GM18520 (cell line): ENCODE measurements around the gene SFXN3.

ENCODE experiments used
- ATAC-seq: cut with Tn5 transposase; IDR thresholded peaks from one replicate; pipeline ENCODE4 v1.9.1; 2021; ENCODE audit not compliant: unreplicated experiment

Gene SFXN3

DNA sequence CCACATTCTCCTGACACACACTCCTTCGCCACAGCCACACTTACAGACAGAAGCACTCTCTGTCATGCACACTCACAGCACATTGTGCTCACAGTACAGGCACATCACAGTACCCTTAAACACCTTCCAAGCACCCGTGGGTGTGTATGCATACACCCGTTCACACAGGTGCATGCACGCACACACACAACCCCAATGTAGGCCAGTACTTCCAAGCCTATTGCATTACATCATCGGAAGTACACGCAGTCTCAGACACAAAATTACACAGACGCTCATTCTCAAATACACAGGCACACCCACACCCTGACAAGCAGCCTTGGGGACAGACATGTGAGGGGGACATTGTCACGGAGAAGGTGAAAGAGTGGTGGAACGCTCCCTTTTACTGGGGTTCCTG lies 41.9 kb downstream of the SFXN3 start:
- ATAC-seq = no peak

DNA sequence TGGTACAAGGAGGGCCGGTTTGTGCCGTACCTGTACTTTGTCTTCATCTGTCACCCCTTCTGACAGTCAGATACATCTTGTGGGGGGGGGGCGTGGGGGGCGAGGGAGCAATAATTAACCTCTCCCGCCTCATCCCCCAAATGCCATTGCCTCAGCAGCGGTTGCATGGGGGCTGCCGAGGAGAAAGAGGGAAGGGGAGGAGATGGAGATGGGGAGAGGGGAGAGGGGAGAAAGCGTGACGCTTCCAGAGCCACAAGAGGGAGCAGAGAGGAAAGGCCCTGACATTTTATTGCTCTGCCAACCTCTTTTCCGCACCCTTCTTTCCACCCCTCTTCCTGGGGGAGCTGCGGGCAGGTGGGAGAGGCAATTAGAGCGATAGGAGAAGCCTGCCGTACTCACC lies 42.6 kb downstream of the SFXN3 start:
- no peak for ATAC-seq

DNA sequence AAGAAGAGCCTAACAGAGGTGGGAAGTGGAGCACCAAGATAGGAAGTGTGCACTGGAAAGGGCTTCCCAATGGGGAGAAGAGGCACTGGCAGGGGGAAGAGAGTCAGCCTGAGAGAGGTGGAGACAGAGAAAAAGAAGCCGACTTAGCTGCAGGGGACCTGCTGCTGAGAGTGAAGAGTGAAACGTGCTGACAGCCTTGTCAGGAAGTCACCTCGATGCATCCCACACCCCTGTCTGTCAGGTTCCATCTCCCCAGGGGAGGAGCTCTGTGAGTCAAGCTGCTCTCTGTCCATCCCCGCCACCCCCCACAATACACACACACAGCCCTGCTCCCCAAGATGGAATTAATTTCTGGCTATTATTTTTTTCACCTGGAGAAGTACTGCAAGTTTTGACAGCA lies 44.7 kb downstream of the SFXN3 start:
- no peak for ATAC-seq

DNA sequence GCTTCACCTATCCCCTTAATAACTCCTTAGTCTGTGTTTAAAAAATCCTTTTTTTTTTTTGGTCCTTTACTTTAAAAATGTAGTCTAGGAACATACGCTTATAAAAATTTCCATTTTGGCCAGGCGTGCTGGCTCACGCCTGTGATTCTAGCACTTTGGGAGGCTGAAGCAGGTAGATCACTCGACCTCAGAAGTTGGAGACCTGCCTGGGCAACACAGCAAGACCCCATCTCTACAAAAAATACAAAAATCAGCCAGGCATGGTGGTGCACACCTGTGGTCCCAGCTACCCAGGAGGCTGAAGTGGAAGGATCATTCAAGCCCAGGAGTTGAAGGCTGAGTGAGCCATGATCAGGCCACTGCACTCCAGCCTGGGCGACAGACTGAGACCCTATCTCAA lies 45.6 kb downstream of the SFXN3 start:
- no peak for ATAC-seq

DNA sequence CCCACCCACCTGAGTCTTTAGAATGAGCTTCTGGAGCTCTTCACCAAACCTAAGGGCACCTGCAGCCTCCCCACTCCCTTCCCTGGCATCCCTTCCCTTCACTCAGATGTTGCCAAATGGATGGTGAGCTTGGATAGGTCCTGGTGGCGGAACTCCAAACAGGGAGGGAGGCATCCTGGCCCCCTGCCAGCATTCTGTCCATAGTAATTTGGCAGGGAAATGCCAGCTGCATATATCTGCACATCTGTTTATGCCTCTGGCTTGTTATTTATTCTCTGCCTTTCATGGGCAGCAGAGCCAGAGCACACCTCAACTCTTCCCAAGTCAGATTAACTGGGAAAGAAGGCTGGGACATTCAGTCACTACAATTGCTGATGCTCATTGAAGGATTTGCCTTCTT lies 48.8 kb downstream of the SFXN3 start:
- ATAC-seq = no peak

DNA sequence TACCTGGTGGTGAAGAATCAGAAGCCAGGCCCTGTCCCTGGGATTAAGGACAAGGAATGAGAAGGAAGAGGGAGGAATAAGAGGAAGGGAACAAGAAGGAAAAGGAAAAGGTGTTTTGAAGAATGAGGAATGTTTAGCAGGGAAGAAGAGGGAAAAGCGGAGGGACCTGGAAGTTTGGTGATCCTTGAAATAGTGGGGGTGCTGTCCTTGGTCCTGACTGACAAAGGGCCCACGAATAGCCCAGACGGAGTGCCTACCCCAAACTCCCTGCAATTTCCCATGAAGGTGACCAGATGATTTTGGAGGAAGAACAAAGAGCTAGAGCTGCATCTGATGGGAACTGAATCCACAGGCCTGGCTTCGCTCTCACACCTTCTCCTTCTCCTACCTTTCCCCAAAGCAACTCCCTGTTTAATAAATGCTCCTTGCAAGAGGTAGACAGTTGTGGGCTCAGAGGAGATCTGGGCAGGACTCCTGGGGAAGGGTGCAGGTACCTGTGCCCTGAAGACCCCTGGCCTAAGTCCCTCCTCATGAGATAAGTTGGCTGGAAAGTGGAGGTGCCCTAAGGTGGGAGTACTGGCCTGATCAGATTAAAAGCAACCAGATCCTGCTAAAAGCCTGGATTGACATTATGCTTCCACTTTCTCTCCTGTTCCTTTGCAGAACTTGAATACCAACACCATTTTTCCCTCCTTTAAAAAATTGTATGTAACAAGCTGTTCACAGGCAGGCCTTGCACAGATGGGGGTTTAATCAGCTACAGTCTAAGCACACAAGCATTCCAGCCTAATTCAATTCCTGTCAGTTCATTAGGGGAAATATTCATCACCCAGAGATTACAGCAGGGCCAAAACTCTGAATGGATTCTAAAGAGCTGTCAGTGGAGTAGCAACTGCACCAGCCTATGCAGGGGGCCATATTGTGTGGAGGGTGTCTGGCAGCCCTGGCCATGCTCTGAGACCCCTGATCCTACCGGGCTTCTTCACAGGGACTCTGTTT lies 50.2 kb downstream of the SFXN3 start:
- no peak for ATAC-seq

DNA sequence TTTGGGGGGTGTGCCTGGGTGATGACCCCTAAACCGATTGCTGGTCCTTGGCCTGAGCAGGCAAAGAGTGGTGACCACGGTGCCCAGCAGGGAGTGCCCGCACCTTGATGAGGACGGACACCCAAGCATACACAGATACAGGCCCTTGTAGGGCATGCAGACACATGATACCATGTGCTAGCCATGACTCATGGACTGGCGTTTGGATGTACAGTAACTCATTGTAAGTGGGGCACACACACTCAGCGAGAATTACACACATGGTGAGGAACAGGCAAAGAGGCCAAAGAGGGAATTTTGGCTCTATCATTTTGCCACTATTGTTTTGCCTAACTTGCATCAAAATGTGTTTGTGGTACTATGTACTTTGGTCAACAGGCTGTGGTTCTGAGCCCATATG lies 54.8 kb downstream of the SFXN3 start:
- no peak for ATAC-seq

DNA sequence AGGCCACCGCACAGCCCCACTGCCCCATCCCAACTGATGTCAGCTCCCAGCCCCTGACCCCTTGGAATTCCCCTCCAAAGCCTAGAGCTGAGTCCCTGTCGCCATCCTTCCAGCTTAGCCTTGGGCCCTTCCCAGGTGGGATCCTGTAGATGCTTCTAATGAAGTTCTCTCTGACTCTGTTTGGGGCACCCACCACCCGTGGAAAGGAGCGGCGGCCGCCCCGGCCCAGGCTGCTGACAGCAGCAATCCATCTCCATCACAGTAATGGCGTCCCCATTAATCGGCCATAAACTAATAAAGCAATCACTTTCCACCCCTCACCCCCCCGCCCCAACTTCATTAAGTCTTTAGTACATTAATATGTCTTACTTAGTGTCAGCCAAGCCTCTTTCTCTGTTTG lies 56.3 kb downstream of the SFXN3 start:
- no peak for ATAC-seq

DNA sequence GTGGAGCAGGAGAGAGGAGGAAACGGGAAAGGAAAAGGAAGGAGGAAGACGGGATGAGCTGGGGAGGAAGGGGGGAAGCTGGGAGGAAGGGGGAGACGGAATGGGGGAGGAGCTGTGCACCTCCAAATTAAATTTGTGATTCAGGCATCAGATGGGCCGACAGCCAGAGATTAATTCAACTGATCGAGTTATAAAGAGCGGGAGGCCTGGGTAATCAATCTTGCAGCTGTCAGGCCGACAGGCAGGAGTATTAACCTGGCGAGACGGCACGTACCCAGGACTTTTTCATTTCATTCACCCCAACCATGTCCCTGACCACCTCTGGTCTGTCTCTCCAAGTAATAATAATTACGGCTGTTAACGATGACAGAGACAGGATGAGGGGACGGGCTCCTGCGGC lies 56.9 kb downstream of the SFXN3 start:
- no peak for ATAC-seq

DNA sequence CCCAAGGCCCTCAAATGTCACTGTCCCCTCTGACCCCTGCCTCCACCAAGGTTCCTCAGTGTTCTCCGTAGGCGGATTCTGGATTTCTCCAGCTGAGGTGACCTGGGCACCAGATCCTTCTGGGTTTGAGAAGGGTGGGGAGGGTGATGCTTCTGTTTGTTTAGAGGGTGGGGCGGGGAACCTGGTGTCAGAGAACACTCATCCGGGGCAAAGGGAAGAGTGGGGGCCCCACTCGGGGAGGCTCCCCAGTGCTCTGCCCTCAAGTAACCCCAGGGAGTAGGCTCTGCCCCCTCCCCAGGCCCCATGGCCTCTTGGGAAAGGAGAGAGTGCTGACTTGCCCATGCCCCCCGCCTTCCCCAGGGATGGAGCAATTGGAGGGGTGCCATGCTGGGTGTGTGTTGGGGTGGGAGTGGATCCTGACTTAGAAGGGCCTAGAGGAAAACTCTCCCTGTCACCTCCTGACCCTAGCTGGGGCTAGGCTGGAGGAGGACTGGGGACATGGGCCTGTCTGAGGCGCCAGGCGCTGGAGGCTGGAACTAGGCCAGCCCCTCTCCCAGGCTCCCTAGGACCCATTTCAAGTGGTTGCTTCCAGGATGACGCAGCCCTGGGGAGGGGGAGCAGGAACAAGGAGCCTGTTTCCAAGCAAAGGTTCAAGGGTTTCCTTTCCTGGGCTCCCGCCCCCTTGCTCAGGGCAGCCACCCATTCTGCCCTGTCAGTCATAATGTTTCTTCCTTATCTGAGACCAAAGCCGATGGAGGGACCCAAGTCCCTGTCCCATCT lies 58.7 kb downstream of the SFXN3 start:
- ATAC-seq = no peak

DNA sequence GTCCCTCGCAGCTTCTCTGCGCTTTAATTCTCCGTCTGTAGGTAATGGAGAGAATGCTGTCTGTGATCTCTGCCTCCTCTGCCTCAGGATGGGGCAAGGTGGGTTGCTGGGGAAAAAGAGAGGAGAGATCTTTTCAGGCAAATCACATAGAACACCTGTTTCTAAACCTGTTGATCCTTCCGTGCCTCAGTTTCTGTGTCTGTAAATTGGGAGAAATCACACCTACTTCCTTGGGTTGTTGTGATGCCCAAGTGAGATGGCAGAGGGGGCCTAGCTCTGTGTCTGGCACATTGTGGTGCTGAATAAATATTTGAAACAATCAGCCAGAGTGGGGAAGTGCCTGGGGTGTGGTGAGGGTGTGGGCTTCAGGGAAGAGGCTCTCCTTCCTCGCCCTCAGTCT lies 59.6 kb downstream of the SFXN3 start:
- no peak for ATAC-seq
